Left lung (tissue), 10 donors: Measurements from ENCODE around the gene CASK. TPM values are rescaled to one million over a fixed set of nuclear protein-coding genes. Genes with fewer than 3 reads are reported as not detected.

Experiments
- ATAC-seq: fragments of 200-7000 bp; cut with Tn5 transposase; one replicate; pipeline ENCODE4 v1.9.1; 2020; ENCODE audit warnings: moderate library complexity
- DNase-seq, 4 donors: peaks; one replicate each; pipeline ENCODE4 v3.0.0-alpha.2; 2013 to 2020
- H3K27ac ChIP-seq, 2 donors: fragments of 200-600 bp; sonication (generic) in 1 of 2; one replicate each; pipeline versions ENCODE4 v1.5.0 to v1.8.0; 2020 to 2021
- H3K27me3 ChIP-seq, 2 donors: fragments of 200-600 bp; sonication (generic) in 1 of 2; one replicate each; pipeline versions ENCODE4 v1.5.0 to v1.8.0; 2020 to 2021
- H3K36me3 ChIP-seq, 2 donors: fragments of 200-600 bp; sonication (generic) in 1 of 2; one replicate each; pipeline versions ENCODE4 v1.5.0 to v1.8.0; 2020 to 2021
- H3K4me1 ChIP-seq, 2 donors: fragments of 200-600 bp; one replicate each; pipeline ENCODE4 v1.8.0; 2021
- H3K4me3 ChIP-seq, 2 donors: fragments of 200-600 bp; sonication (generic) in 1 of 2; one replicate each; pipeline versions ENCODE4 v1.5.0 to v1.8.0; 2020 to 2021; ENCODE audit warnings: mild to moderate bottlenecking in 1 of 2
- H3K9me3 ChIP-seq, 2 donors: fragments of 200-600 bp; sonication (generic) in 1 of 2; one replicate each; pipeline versions ENCODE4 v1.5.0 to v1.8.0; 2020 to 2021
- intact Hi-C, 2 donors: fragments of 100-400 bp; cut with DNase I; formaldehyde crosslinking; loops; one replicate each; pipeline versions ENCODE4 v1.11.2 to v1.14.2; 2022
- polyA plus RNA-seq, 6 donors: library from polyadenylated mRNA; unstranded; fragments of 120-200 nt; gene quantifications; one replicate each; pipeline ENCODE4 v1.2.1, GENCODE V29; 2013; ENCODE audit not compliant: insufficient read length in 6 of 6
- total RNA-seq, 2 donors: library from RNA; stranded (reverse); fragmentation: NEBNext Ultra II Directional; extraction: Animal tissue kit (Norgen Biotek cat#: 25700); gene quantifications; one replicate each; pipeline ENCODE4 v1.2.1, GENCODE V29; 2021
- TF ChIP-seq, protein P1 (sequence below), 2 donors: fragments of 200-600 bp; sonication (generic) in 1 of 2; IDR thresholded peaks; one replicate each; pipeline versions ENCODE4 v1.5.0 to v1.8.0; 2021; ENCODE audit warnings: antibody characterized with exemption in 2 of 2
- donor health status: DM: no; HTN: yes; CAD: no.
- donor health status: DM: no; HTN: no; CAD: no.

The CASK gene
- total and polyA plus RNA-seq, 8 donors = 48.2 to 70.7 (median 56.9) TPM

DNA sequence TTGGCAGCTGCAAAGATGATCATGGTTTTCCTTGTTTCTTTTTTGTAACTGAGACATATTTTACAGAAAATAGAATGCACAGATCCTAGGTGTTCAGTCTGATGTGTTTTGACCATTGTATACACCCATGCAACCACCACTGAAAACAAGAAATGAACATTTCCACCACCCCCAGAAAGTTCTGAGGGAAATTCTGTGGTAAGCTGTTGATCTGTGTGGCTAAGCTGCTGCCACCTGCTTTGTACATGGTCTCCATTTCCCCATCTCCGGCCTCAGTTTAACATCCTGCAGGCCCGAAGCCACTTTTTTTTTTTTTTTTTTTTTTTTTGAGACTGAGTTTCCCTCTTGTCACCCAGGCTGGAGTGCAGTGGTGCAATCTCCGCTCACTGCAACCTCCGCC lies 411.0 kb downstream of the CASK start:
- no peak for ATAC-seq
- Histone ChIP-seq H3K4me1 (no peaks in the 10 kb centered on the region), H3K4me3 (no peak overlapping the region), H3K36me3 (no peaks in the 10 kb centered on the region), H3K9me3 (no peaks in the 10 kb centered on the region), H3K27me3 (peaks cover 0 to 2% of the 10 kb centered on the region in 2 donors), H3K27ac (no peak overlapping the region)
- DNase-seq = no peak
- intact Hi-C loops = no loop called here
- TF ChIP-seq, protein P1, sequence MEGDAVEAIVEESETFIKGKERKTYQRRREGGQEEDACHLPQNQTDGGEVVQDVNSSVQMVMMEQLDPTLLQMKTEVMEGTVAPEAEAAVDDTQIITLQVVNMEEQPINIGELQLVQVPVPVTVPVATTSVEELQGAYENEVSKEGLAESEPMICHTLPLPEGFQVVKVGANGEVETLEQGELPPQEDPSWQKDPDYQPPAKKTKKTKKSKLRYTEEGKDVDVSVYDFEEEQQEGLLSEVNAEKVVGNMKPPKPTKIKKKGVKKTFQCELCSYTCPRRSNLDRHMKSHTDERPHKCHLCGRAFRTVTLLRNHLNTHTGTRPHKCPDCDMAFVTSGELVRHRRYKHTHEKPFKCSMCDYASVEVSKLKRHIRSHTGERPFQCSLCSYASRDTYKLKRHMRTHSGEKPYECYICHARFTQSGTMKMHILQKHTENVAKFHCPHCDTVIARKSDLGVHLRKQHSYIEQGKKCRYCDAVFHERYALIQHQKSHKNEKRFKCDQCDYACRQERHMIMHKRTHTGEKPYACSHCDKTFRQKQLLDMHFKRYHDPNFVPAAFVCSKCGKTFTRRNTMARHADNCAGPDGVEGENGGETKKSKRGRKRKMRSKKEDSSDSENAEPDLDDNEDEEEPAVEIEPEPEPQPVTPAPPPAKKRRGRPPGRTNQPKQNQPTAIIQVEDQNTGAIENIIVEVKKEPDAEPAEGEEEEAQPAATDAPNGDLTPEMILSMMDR (IDR thresholded peaks at IDR 0.05) = no peak

DNA sequence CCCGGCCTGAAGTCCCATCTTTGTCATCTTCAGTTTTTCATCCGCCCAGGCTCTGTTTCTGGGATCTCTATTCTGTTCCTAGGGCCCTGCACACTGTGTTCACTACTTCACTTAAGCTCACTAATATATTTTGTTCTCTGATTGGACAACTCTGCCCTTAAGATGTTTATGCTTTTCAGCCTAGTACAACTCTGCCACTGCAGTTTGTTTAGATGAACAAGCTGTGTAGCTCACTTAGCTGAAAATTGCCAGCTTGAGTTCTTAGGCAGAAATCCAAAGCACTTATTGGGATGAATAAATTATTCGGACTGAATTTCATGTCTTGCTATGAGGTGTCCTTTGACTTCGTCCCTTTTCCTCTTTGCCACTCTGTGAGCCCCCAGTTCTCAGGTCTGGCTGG lies 415.4 kb downstream of the CASK start:
- H3K27ac ChIP-seq = no peak overlapping the region
- DNase-seq (no peak), ATAC-seq (no peak)
- no peak overlapping the region for H3K4me3 ChIP-seq
- intact Hi-C loops = no loop called here
- H3K36me3 ChIP-seq = no peaks in the 10 kb centered on the region
- TF ChIP-seq, protein P1 (IDR thresholded peaks at IDR 0.05) = no peak
- H3K4me1 ChIP-seq = no peaks in the 10 kb centered on the region
- H3K27me3 ChIP-seq = peaks cover 0 to 2% of the 10 kb centered on the region in 2 donors
- no peaks in the 10 kb centered on the region for H3K9me3 ChIP-seq

DNA sequence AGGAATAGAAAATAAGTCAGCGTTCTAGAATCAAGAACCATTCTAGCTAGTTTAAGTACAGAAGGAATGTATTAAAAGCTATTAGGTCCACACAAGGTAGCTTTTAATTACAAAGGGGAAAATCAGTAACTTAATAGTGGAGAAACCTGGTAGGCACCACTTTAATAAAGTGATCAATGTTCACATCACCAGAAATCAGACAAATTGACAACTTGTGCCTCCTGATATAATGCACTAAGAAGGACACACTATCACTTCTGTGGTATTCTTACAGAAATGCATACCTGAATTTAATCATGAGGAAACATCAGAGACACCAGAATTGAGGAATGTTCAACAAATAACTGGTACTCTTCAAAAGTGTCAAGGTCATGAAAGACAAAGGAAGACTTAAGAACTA lies 421.4 kb downstream of the CASK start:
- Histone ChIP-seq H3K27ac (no peak overlapping the region), H3K9me3 (no peaks in the 10 kb centered on the region), H3K27me3 (no peaks in the 10 kb centered on the region), H3K4me3 (no peak overlapping the region), H3K4me1 (no peaks in the 10 kb centered on the region), H3K36me3 (no peaks in the 10 kb centered on the region)
- TF ChIP-seq, protein P1 (IDR thresholded peaks at IDR 0.05) = no peak
- DNase-seq (no peak), ATAC-seq (no peak)
- intact Hi-C loops = no loop called here

DNA sequence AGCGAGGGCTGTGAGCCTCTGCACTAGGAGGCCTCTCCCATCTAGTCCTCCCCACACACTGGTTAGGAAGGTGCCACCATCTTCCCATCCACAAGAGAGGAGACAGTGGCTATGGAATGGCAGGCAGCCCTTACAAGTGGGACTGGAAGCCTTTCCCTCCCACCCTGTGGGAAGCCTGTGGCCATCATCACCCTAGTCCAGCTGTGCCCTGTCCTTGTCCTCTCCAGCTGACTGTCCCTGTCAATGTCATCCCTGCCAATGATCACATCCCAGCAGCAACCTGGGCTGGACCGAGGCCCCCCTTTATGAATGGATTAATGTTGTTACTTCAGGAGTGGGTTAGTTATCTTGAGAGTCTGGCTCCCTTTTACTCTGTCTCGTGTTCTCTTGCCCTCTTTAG lies 423.4 kb downstream of the CASK start:
- ATAC-seq (no peak), DNase-seq (no peak)
- Histone ChIP-seq H3K27ac (no peak overlapping the region), H3K9me3 (no peaks in the 10 kb centered on the region), H3K4me1 (no peaks in the 10 kb centered on the region), H3K27me3 (no peaks in the 10 kb centered on the region), H3K4me3 (no peak overlapping the region), H3K36me3 (no peaks in the 10 kb centered on the region)
- TF ChIP-seq, protein P1 (IDR thresholded peaks at IDR 0.05) = no peak
- intact Hi-C loops = no loop called here

DNA sequence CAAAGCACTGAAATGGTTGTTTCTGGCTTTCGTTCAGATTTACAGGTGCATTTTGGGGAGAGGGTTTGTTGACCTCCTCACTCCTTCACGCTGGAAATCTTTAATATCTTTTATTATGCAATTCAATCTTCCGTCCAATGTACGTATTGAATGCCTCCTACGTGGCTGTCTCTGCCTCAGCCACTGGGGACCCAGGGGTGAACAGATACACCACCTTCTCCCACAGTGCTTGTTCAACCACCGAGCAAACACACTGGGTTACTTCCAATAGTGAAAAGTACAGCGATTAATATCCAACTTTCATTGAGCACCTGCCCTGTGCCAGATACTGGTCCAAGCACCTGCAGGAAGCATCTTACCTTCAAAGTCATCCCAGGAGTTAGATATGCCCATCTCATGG lies 424.2 kb downstream of the CASK start:
- TF ChIP-seq, protein P1 (IDR thresholded peaks at IDR 0.05) = no peak
- H3K27me3 ChIP-seq = no peaks in the 10 kb centered on the region
- ATAC-seq = no peak
- no peaks in the 10 kb centered on the region for H3K36me3 ChIP-seq
- DNase-seq = no peak
- H3K9me3 ChIP-seq = no peaks in the 10 kb centered on the region
- no peak overlapping the region for H3K27ac ChIP-seq
- H3K4me3 ChIP-seq = no peak overlapping the region
- H3K4me1 ChIP-seq = no peaks in the 10 kb centered on the region
- intact Hi-C loops = no loop called here
